MM.1S (cell line): ENCODE data around the gene ADD1.

Experiments used
- DNase-seq: peaks from one replicate; pipeline ENCODE4 v3.0.0-alpha.2; 2015
- H2AFZ ChIP-seq: fragments of 300-600 bp; sonication (generic); 2 replicates; pipeline ENCODE4 v1.6.0; 2016; ENCODE audit warnings: antibody characterized with exemption, low read length
- H3F3A ChIP-seq: fragments of 300-600 bp; sonication (generic); 2 replicates; pipeline ENCODE4 v1.6.1; 2016; ENCODE audit warnings: mild to moderate bottlenecking, antibody characterized with exemption, low read length, moderate library complexity, mixed read lengths; ENCODE audit not compliant: insufficient read depth
- H3K27ac ChIP-seq: fragments of 300-600 bp; sonication (generic); 2 replicates; pipeline ENCODE4 v1.5.1; 2016; ENCODE audit warnings: mild to moderate bottlenecking, low read length
- H3K27me3 ChIP-seq: fragments of 300-600 bp; sonication (generic); replicated peaks from 2 replicates; pipeline ENCODE4 v1.6.0; 2016; ENCODE audit warnings: low read length; ENCODE audit not compliant: insufficient read depth
- H3K36me3 ChIP-seq: fragments of 300-600 bp; sonication (generic); replicated peaks from 2 replicates; pipeline ENCODE4 v1.6.1; 2016; ENCODE audit warnings: mild to moderate bottlenecking, low read length, mixed read lengths; ENCODE audit not compliant: insufficient read depth
- H3K4me1 ChIP-seq: fragments of 300-600 bp; sonication (generic); 2 replicates; pipeline ENCODE4 v1.6.1; 2016; ENCODE audit warnings: low read length, mixed read lengths
- H3K4me2 ChIP-seq: fragments of 300-600 bp; sonication (generic); 2 replicates; pipeline ENCODE4 v1.6.0; 2016; ENCODE audit warnings: low read depth, low read length
- H3K4me3 ChIP-seq: fragments of 300-600 bp; sonication (generic); 2 replicates; pipeline ENCODE4 v1.5.1; 2016; ENCODE audit warnings: low read length, mixed read lengths
- H3K79me2 ChIP-seq: fragments of 300-600 bp; sonication (generic); 2 replicates; pipeline ENCODE4 v1.6.1; 2016; ENCODE audit warnings: mixed run types, low read length, mixed read lengths
- H3K9ac ChIP-seq: fragments of 300-600 bp; sonication (generic); 2 replicates; pipeline ENCODE4 v1.6.1; 2016; ENCODE audit warnings: low read length, mixed read lengths
- H3K9me2 ChIP-seq: fragments of 300-600 bp; sonication (generic); replicated peaks from 2 replicates; pipeline ENCODE4 v1.6.1; 2016; ENCODE audit warnings: mild to moderate bottlenecking, low read length, mixed read lengths; ENCODE audit not compliant: insufficient read depth
- H3K9me3 ChIP-seq: fragments of 300-600 bp; sonication (generic); replicated peaks from 2 replicates; pipeline ENCODE4 v1.6.1; 2016; ENCODE audit warnings: mild to moderate bottlenecking, low read length, mixed read lengths; ENCODE audit not compliant: insufficient read depth
- H4K20me1 ChIP-seq: fragments of 300-600 bp; sonication (generic); 2 replicates; pipeline ENCODE4 v1.6.1; 2016; ENCODE audit warnings: mild to moderate bottlenecking, low read length, moderate library complexity, mixed read lengths; ENCODE audit not compliant: insufficient read depth
- CTCF ChIP-seq: fragments of 300-600 bp; sonication (generic); IDR thresholded peaks from 2 replicates; pipeline ENCODE4 v1.5.1; 2016; ENCODE audit warnings: antibody characterized with exemption, low read length, mixed read lengths
- EZH2 ChIP-seq: fragments of 300-600 bp; sonication (generic); optimal IDR thresholded peaks from 2 replicates; pipeline ENCODE3; 2017; ENCODE audit warnings: low read depth, mild to moderate bottlenecking, antibody characterized with exemption, low read length, mixed read lengths
- EZH2phosphoT487 ChIP-seq: fragments of 300-600 bp; sonication (generic); IDR thresholded peaks from 2 replicates; pipeline ENCODE4 v1.6.1; 2018; ENCODE audit warnings: antibody characterized with exemption, low read length

The ADD1 gene

GRCh38 chr4:2961811-2962441 is 118.3 kb downstream of the ADD1 start:
- peak overlapping the region; percentile 84 for H3K4me3 ChIP-seq
- peak; percentile 47 for DNase-seq

GRCh38 chr4:2962614-2963174 is 119.0 kb downstream of the ADD1 start:
- Histone ChIP-seq H3K27ac (peak overlapping the region; percentile 65), H3K4me2 (peak overlapping the region; percentile 89), H3K4me1 (peaks cover 3% of the 10 kb centered on the region), H3K36me3 (peaks cover 5% of the 10 kb centered on the region), H4K20me1 (peaks cover 21% of the 10 kb centered on the region), H3K9me3 (no peaks in the 10 kb centered on the region), H3F3A (peaks cover 11% of the 10 kb centered on the region), H3K9me2 (no peaks in the 10 kb centered on the region), H3K9ac (peak overlapping the region; percentile 93), H3K79me2 (peaks cover 48% of the 10 kb centered on the region), H3K27me3 (no peaks in the 10 kb centered on the region), H2AFZ (peak overlapping the region; percentile 87), H3K4me3 (peak overlapping the region; percentile 84)
- TF ChIP-seq EZH2 (no peak), EZH2phosphoT487 (no peak), CTCF (no peak)
- peak; percentile 54 for DNase-seq

More at GRCh38 chr4:2961811-2962441, 118.3 kb downstream of the ADD1 start:
- peaks cover 11% of the 10 kb centered on the region for H3F3A ChIP-seq
- no peak overlapping the region for H2AFZ ChIP-seq
- H3K4me2 ChIP-seq: peak overlapping the region; percentile 89
- peaks cover 10% of the 10 kb centered on the region for H3K36me3 ChIP-seq
- H3K9me2 ChIP-seq: no peaks in the 10 kb centered on the region
- H3K79me2 ChIP-seq: peaks cover 54% of the 10 kb centered on the region
- peaks cover 3% of the 10 kb centered on the region for H3K4me1 ChIP-seq
- peaks cover 24% of the 10 kb centered on the region for H4K20me1 ChIP-seq
- no peaks in the 10 kb centered on the region for H3K27me3 ChIP-seq
- TF ChIP-seq EZH2 (no peak), CTCF (peak; percentile 23), EZH2phosphoT487 (no peak)
- peak overlapping the region; percentile 93 for H3K9ac ChIP-seq
- H3K9me3 ChIP-seq: no peaks in the 10 kb centered on the region
- H3K27ac ChIP-seq: peak overlapping the region; percentile 65; the same call in 1 of the 2 replicates

- Histone ChIP-seq H3K4me3 (peak within 1 kb of the TSS; percentile 84), H3K4me2 (peak within 1 kb of the TSS; percentile 89), H3K79me2 (peaks cover 41% of the 10 kb centered on the region), H3K27ac (peak within 1 kb of the TSS; percentile 65), H3F3A (peaks cover 11% of the 10 kb centered on the region), H3K9me2 (no peaks in the 10 kb centered on the region), H3K36me3 (no peaks in the 10 kb centered on the region; the same call in 1 of the 2 replicates), H3K27me3 (no peaks in the 10 kb centered on the region), H2AFZ (peak within 1 kb of the TSS; percentile 99), H3K9ac (peak within 1 kb of the TSS; percentile 93), H3K9me3 (no peaks in the 10 kb centered on the region), H4K20me1 (peaks cover 15% of the 10 kb centered on the region), H3K4me1 (peaks cover 3% of the 10 kb centered on the region)
- peak; percentile 100 for DNase-seq
- no peak for TF ChIP-seq EZH2phosphoT487
- peak; percentile 14; the same call in 1 of the 2 replicates for TF ChIP-seq CTCF
These were observed 119.7 kb downstream of the ADD1 start, which contains the start of the genes GRK4 and NOP14 for GRCh38 chr4:2963175-2963965. TSS of gene GRK4 (plus strand) at chr4:2963571. CDS start at chr4:2964071, 500 bp downstream. TSS of gene NOP14 (minus strand) at chr4:2963406. CDS start at chr4:2963319, 87 bp downstream.
